Loucy (cell line): Measurements from ENCODE around the gene PLXNA2.

Source experiments
- H2AFZ ChIP-seq: fragments of 200-600 bp; sonication (generic); 2 replicates; pipeline ENCODE4 v1.6.0; 2016; ENCODE audit warnings: antibody characterized with exemption, mild to moderate bottlenecking, low read length, moderate library complexity
- H3F3A ChIP-seq: fragments of 200-600 bp; 2 replicates; pipeline ENCODE4 v1.6.0; 2016; ENCODE audit warnings: antibody characterized with exemption, low read depth, mild to moderate bottlenecking
- H3K27me3 ChIP-seq: fragments of 200-600 bp; sonication (generic); 2 replicates; pipeline ENCODE4 v1.6.1; 2014; ENCODE audit warnings: low read length, mild to moderate bottlenecking; ENCODE audit not compliant: insufficient read depth, poor library complexity, severe bottlenecking
- H3K36me3 ChIP-seq: fragments of 200-600 bp; sonication (generic); 2 replicates; pipeline ENCODE4 v1.6.1; 2016; ENCODE audit warnings: low read length; ENCODE audit not compliant: insufficient read depth
- H3K4me1 ChIP-seq: fragments of 200-600 bp; sonication (generic); 2 replicates; pipeline ENCODE4 v1.5.1; 2014; ENCODE audit warnings: low read length, mild to moderate bottlenecking; ENCODE audit not compliant: insufficient read depth, poor library complexity, severe bottlenecking
- H3K4me2 ChIP-seq: fragments of 200-600 bp; sonication (generic); 2 replicates; pipeline ENCODE4 v1.6.0; 2014; ENCODE audit warnings: antibody characterized with exemption, low read length, low read depth, mild to moderate bottlenecking; ENCODE audit not compliant: poor library complexity, severe bottlenecking
- H3K4me3 ChIP-seq: fragments of 200-600 bp; sonication (generic); 2 replicates; pipeline ENCODE4 v1.5.1; 2014; ENCODE audit warnings: low read length, mild to moderate bottlenecking, mixed read lengths; ENCODE audit not compliant: poor library complexity, severe bottlenecking
- H3K79me2 ChIP-seq: fragments of 200-600 bp; sonication (generic); 2 replicates; pipeline ENCODE4 v1.6.1; 2014; ENCODE audit warnings: low read length; ENCODE audit not compliant: insufficient read depth
- H3K9ac ChIP-seq: fragments of 200-600 bp; sonication (generic); 2 replicates; pipeline ENCODE4 v1.6.0; 2014; ENCODE audit warnings: mild to moderate bottlenecking, low read depth, low read length, moderate library complexity; ENCODE audit not compliant: poor library complexity, severe bottlenecking
- H3K9me2 ChIP-seq: fragments of 200-600 bp; sonication (generic); replicated peaks from 2 replicates; pipeline ENCODE4 v1.6.1; 2016; ENCODE audit warnings: low read depth, low read length, mixed read lengths
- H3K9me3 ChIP-seq: fragments of 200-600 bp; sonication (generic); 2 replicates; pipeline ENCODE4 v1.6.1; 2014; ENCODE audit warnings: mild to moderate bottlenecking, antibody characterized with exemption, low read length, low read depth; ENCODE audit not compliant: insufficient read depth
- H4K20me1 ChIP-seq: fragments of 200-600 bp; sonication (generic); 2 replicates; pipeline ENCODE4 v1.6.0; 2014; ENCODE audit warnings: antibody characterized with exemption, low read length, mild to moderate bottlenecking; ENCODE audit not compliant: insufficient read depth, poor library complexity, severe bottlenecking
- CTCF ChIP-seq: fragments of 200-600 bp; sonication (generic); conservative IDR thresholded peaks from 2 replicates; pipeline ENCODE4 v1.5.1; 2014; ENCODE audit warnings: mild to moderate bottlenecking, antibody characterized with exemption, low read length
- EZH2phosphoT487 ChIP-seq: fragments of 200-600 bp; IDR thresholded peaks from 2 replicates; pipeline ENCODE4 v1.6.1; 2018; ENCODE audit warnings: antibody characterized with exemption, mild to moderate bottlenecking, moderate library complexity, borderline replicate concordance

PLXNA2 gene

GRCh38 chr1:208033236-208033635, 210.9 kb downstream of the PLXNA2 start:
- no peaks in the 10 kb centered on the region for H3F3A ChIP-seq
- no peaks in the 10 kb centered on the region for H3K36me3 ChIP-seq
- H3K79me2 ChIP-seq, result no peaks in the 10 kb centered on the region
- H3K4me3 ChIP-seq, result no peak overlapping the region
- no peak overlapping the region for H3K9ac ChIP-seq
- H3K4me1 ChIP-seq, result no peaks in the 10 kb centered on the region
- H3K9me3 ChIP-seq, result no peaks in the 10 kb centered on the region
- H2AFZ ChIP-seq, result no peak overlapping the region
- no peaks in the 10 kb centered on the region for H3K9me2 ChIP-seq
- H3K27me3 ChIP-seq, result no peaks in the 10 kb centered on the region
- H4K20me1 ChIP-seq, result no peaks in the 10 kb centered on the region
- no peak overlapping the region for H3K4me2 ChIP-seq
- TF ChIP-seq CTCF, result no peak

GRCh38 chr1:208031932-208032320, 212.3 kb downstream of the PLXNA2 start:
- no peaks in the 10 kb centered on the region for H3F3A ChIP-seq
- H3K27me3 ChIP-seq, result no peaks in the 10 kb centered on the region
- TF ChIP-seq CTCF (no peak), EZH2phosphoT487 (no peak)
- no peak overlapping the region for H3K4me3 ChIP-seq
- no peaks in the 10 kb centered on the region for H3K9me2 ChIP-seq
- no peaks in the 10 kb centered on the region for H3K79me2 ChIP-seq
- no peak overlapping the region for H3K4me2 ChIP-seq
- no peaks in the 10 kb centered on the region for H3K4me1 ChIP-seq
- H3K9ac ChIP-seq, result no peak overlapping the region
- no peaks in the 10 kb centered on the region for H3K36me3 ChIP-seq
- no peaks in the 10 kb centered on the region for H3K9me3 ChIP-seq
- H4K20me1 ChIP-seq, result no peaks in the 10 kb centered on the region
- no peak overlapping the region for H2AFZ ChIP-seq

- no peak for TF ChIP-seq CTCF
- no peak for TF ChIP-seq EZH2phosphoT487
- no peak overlapping the region for H2AFZ ChIP-seq
- H3K9me2 ChIP-seq, result no peaks in the 10 kb centered on the region
- H4K20me1 ChIP-seq, result no peaks in the 10 kb centered on the region
- no peaks in the 10 kb centered on the region for H3K4me1 ChIP-seq
- H3K27me3 ChIP-seq, result no peaks in the 10 kb centered on the region
- no peak overlapping the region for H3K9ac ChIP-seq
- H3K4me3 ChIP-seq, result no peak overlapping the region
- H3K4me2 ChIP-seq, result no peak overlapping the region
- no peaks in the 10 kb centered on the region for H3K79me2 ChIP-seq
- no peaks in the 10 kb centered on the region for H3K36me3 ChIP-seq
- no peaks in the 10 kb centered on the region for H3K9me3 ChIP-seq
- H3F3A ChIP-seq, result no peaks in the 10 kb centered on the region
Observed at GRCh38 chr1:208031316-208031931, 212.8 kb downstream of the PLXNA2 start.
